Stomach (tissue), 4 donors: ENCODE results near the gene EIF1AD.

Source experiments
- POLR2A ChIP-seq, 4 donors: fragments of 450-650 bp; IDR thresholded peaks; one replicate each; pipeline ENCODE4 v1.6.1; 2016; ENCODE audit warnings: antibody characterized with exemption in 4 of 4, control low read depth in 2 of 4, mild to moderate bottlenecking in 1 of 4, moderate library complexity in 1 of 4
- TF ChIP-seq, protein P1 (sequence below), 7 experiments: fragments of 450-650 bp in 4 of 7; fragments of 200-600 bp in 3 of 7; sonication (generic) in 3 of 7; IDR thresholded peaks; one replicate each; pipeline ENCODE4 v1.5.1; 2016 to 2019; ENCODE audit warnings: antibody characterized with exemption in 7 of 7, control low read depth in 2 of 7, mild to moderate bottlenecking in 1 of 7

- TF ChIP-seq, protein P1, sequence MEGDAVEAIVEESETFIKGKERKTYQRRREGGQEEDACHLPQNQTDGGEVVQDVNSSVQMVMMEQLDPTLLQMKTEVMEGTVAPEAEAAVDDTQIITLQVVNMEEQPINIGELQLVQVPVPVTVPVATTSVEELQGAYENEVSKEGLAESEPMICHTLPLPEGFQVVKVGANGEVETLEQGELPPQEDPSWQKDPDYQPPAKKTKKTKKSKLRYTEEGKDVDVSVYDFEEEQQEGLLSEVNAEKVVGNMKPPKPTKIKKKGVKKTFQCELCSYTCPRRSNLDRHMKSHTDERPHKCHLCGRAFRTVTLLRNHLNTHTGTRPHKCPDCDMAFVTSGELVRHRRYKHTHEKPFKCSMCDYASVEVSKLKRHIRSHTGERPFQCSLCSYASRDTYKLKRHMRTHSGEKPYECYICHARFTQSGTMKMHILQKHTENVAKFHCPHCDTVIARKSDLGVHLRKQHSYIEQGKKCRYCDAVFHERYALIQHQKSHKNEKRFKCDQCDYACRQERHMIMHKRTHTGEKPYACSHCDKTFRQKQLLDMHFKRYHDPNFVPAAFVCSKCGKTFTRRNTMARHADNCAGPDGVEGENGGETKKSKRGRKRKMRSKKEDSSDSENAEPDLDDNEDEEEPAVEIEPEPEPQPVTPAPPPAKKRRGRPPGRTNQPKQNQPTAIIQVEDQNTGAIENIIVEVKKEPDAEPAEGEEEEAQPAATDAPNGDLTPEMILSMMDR (IDR thresholded peaks at IDR 0.05): no peak
- TF ChIP-seq POLR2A (IDR thresholded peaks at IDR 0.05): no peak
Measured at GRCh38 chr11:65947133-65947532, 54.8 kb downstream of the EIF1AD start.
